ENCODE measurements around the gene LEKR1. TPM values are rescaled to one million over a fixed set of nuclear protein-coding genes. Genes with fewer than 3 reads are reported as not detected.

LEKR1 gene
- 1.0 and 2.3 TPM in 2 replicates for total RNA-seq

GRCh38 chr3:156826144-156826895, at the start of gene LEKR1:
TSS of gene LEKR1 (plus strand) at chr3:156826353. CDS start at chr3:156829330, 2,977 bp downstream.
- H3K36me3 ChIP-seq (ENCODE audit: control insufficient read depth, insufficient read depth, low read length): no peaks in the 10 kb centered on the region
- peak; percentile 85 for DNase-seq (ENCODE audit: low read depth)
- TF ChIP-seq, protein P1, sequence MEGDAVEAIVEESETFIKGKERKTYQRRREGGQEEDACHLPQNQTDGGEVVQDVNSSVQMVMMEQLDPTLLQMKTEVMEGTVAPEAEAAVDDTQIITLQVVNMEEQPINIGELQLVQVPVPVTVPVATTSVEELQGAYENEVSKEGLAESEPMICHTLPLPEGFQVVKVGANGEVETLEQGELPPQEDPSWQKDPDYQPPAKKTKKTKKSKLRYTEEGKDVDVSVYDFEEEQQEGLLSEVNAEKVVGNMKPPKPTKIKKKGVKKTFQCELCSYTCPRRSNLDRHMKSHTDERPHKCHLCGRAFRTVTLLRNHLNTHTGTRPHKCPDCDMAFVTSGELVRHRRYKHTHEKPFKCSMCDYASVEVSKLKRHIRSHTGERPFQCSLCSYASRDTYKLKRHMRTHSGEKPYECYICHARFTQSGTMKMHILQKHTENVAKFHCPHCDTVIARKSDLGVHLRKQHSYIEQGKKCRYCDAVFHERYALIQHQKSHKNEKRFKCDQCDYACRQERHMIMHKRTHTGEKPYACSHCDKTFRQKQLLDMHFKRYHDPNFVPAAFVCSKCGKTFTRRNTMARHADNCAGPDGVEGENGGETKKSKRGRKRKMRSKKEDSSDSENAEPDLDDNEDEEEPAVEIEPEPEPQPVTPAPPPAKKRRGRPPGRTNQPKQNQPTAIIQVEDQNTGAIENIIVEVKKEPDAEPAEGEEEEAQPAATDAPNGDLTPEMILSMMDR (IDR thresholded peaks at IDR 0.05; ENCODE audit: insufficient read depth, low read length, poor library complexity, severe bottlenecking): no peak
- no peaks in the 10 kb centered on the region for H3K27me3 ChIP-seq (ENCODE audit: control insufficient read depth, insufficient read depth, low read length)
- H3K4me3 ChIP-seq (ENCODE audit: low read depth, low read length): peak within 1 kb of the TSS; percentile 83

- no peaks in the 10 kb centered on the region for H3K27me3 ChIP-seq (ENCODE audit: control insufficient read depth, insufficient read depth, low read length)
- TF ChIP-seq, protein P1 (IDR thresholded peaks at IDR 0.05; ENCODE audit: insufficient read depth, low read length, poor library complexity, severe bottlenecking): no peak
- no peak for DNase-seq (ENCODE audit: low read depth)
- no peaks in the 10 kb centered on the region for H3K36me3 ChIP-seq (ENCODE audit: control insufficient read depth, insufficient read depth, low read length)
- H3K4me3 ChIP-seq (ENCODE audit: low read depth, low read length): no peak overlapping the region
These were observed 49.3 kb upstream of the LEKR1 start for GRCh38 chr3:156776871-156777270.

GRCh38 chr3:156781310-156782230, 44.6 kb upstream of the LEKR1 start:
- Histone ChIP-seq H3K27me3 (ENCODE audit: control insufficient read depth, insufficient read depth, low read length) (no peaks in the 10 kb centered on the region), H3K4me3 (ENCODE audit: low read depth, low read length) (no peak overlapping the region), H3K36me3 (ENCODE audit: control insufficient read depth, insufficient read depth, low read length) (no peaks in the 10 kb centered on the region)
- TF ChIP-seq, protein P1 (IDR thresholded peaks at IDR 0.05; ENCODE audit: insufficient read depth, low read length, poor library complexity, severe bottlenecking): no peak
- no peak for DNase-seq (ENCODE audit: low read depth)

GRCh38 chr3:156782319-156782718, 43.8 kb upstream of the LEKR1 start:
- no peak for DNase-seq (ENCODE audit: low read depth)
- H3K36me3 ChIP-seq (ENCODE audit: control insufficient read depth, insufficient read depth, low read length): no peaks in the 10 kb centered on the region
- TF ChIP-seq, protein P1 (IDR thresholded peaks at IDR 0.05; ENCODE audit: insufficient read depth, low read length, poor library complexity, severe bottlenecking): no peak
- H3K27me3 ChIP-seq (ENCODE audit: control insufficient read depth, insufficient read depth, low read length): no peaks in the 10 kb centered on the region
- H3K4me3 ChIP-seq (ENCODE audit: low read depth, low read length): no peak overlapping the region

DNA sequence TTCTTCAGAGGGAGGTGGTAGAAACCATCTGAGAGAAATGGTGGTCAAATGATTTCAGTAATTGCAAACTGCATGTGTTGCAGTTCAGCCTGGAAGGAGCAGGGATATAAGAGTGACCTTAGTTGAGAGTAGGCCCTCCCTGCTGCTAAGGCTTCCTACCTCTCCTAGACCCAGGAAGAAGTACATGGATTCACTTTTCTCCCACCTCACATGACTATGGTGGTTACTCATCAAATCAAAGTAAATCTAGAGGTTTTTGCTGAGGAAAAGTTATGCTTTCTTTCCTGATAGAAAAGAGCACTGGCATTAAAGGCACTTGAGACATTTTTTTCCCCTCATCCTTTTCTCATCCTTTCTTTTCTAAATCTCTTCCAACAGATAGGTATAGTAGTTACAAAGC, 43.2 kb upstream of the LEKR1 start:
- TF ChIP-seq, protein P1 (IDR thresholded peaks at IDR 0.05; ENCODE audit: insufficient read depth, low read length, poor library complexity, severe bottlenecking): no peak
- no peak for DNase-seq (ENCODE audit: low read depth)
- H3K4me3 ChIP-seq (ENCODE audit: low read depth, low read length): no peak overlapping the region
- no peaks in the 10 kb centered on the region for H3K36me3 ChIP-seq (ENCODE audit: control insufficient read depth, insufficient read depth, low read length)
- no peaks in the 10 kb centered on the region for H3K27me3 ChIP-seq (ENCODE audit: control insufficient read depth, insufficient read depth, low read length)
